ENCODE data around the gene FBLN1. TPM values are rescaled to one million over a fixed set of nuclear protein-coding genes. Genes with fewer than 3 reads are reported as not detected.

The FBLN1 gene
- total RNA-seq, 1 experiment from 2014 or later = 126 TPM

GRCh38 chr22:45563362-45564040 lies 60.8 kb downstream of the FBLN1 start:
- no peak for DNase-seq
- Histone ChIP-seq H3K27me3 (ENCODE audit: control insufficient read depth, insufficient read depth, low read length) (no peaks in the 10 kb centered on the region), H3K4me3 (ENCODE audit: insufficient read depth, low read depth, low read length) (no peak overlapping the region), H3K36me3 (replicated peaks; ENCODE audit: control insufficient read depth, insufficient read depth, low read length) (peaks cover 5% of the 10 kb centered on the region)

- Histone ChIP-seq H3K4me3 (ENCODE audit: insufficient read depth, low read depth, low read length) (no peak overlapping the region), H3K36me3 (replicated peaks; ENCODE audit: control insufficient read depth, insufficient read depth, low read length) (peaks cover 3% of the 10 kb centered on the region), H3K27me3 (ENCODE audit: control insufficient read depth, insufficient read depth, low read length) (no peaks in the 10 kb centered on the region)
- no peak for DNase-seq
These were observed 61.8 kb downstream of the FBLN1 start for GRCh38 chr22:45564349-45565030.

GRCh38 chr22:45565171-45565570 lies 62.5 kb downstream of the FBLN1 start:
- Histone ChIP-seq H3K36me3 (replicated peaks; ENCODE audit: control insufficient read depth, insufficient read depth, low read length) (peaks cover 3% of the 10 kb centered on the region), H3K4me3 (ENCODE audit: insufficient read depth, low read depth, low read length) (no peak overlapping the region), H3K27me3 (ENCODE audit: control insufficient read depth, insufficient read depth, low read length) (no peaks in the 10 kb centered on the region)
- DNase-seq = no peak

- Histone ChIP-seq H3K4me3 (ENCODE audit: insufficient read depth, low read depth, low read length) (no peak overlapping the region), H3K27me3 (ENCODE audit: control insufficient read depth, insufficient read depth, low read length) (no peaks in the 10 kb centered on the region), H3K36me3 (replicated peaks; ENCODE audit: control insufficient read depth, insufficient read depth, low read length) (peaks cover 3% of the 10 kb centered on the region)
- DNase-seq = peak; percentile 78
These were observed 63.3 kb downstream of the FBLN1 start for GRCh38 chr22:45565973-45566372.

GRCh38 chr22:45568213-45568612 lies 65.5 kb downstream of the FBLN1 start:
- DNase-seq = no peak

GRCh38 chr22:45571089-45571488 lies 68.4 kb downstream of the FBLN1 start:
- Histone ChIP-seq H3K36me3 (replicated peaks; ENCODE audit: control insufficient read depth, insufficient read depth, low read length) (no peaks in the 10 kb centered on the region), H3K4me3 (ENCODE audit: insufficient read depth, low read depth, low read length) (no peak overlapping the region), H3K27me3 (ENCODE audit: control insufficient read depth, insufficient read depth, low read length) (no peaks in the 10 kb centered on the region)
- DNase-seq = no peak

More at GRCh38 chr22:45568213-45568612, 65.5 kb downstream of the FBLN1 start:
- peaks cover 3% of the 10 kb centered on the region for H3K36me3 ChIP-seq (replicated peaks; ENCODE audit: control insufficient read depth, insufficient read depth, low read length)
- H3K27me3 ChIP-seq (ENCODE audit: control insufficient read depth, insufficient read depth, low read length) = no peaks in the 10 kb centered on the region
- H3K4me3 ChIP-seq (ENCODE audit: insufficient read depth, low read depth, low read length) = no peak overlapping the region

- no peak overlapping the region for H3K4me3 ChIP-seq (ENCODE audit: insufficient read depth, low read depth, low read length)
- H3K27me3 ChIP-seq (ENCODE audit: control insufficient read depth, insufficient read depth, low read length) = no peaks in the 10 kb centered on the region
- no peaks in the 10 kb centered on the region for H3K36me3 ChIP-seq (replicated peaks; ENCODE audit: control insufficient read depth, insufficient read depth, low read length)
These were observed 69.8 kb downstream of the FBLN1 start for GRCh38 chr22:45572444-45572843.

GRCh38 chr22:45574069-45574703 lies 71.5 kb downstream of the FBLN1 start:
- DNase-seq = peak; percentile 32
- H3K4me3 ChIP-seq (ENCODE audit: insufficient read depth, low read depth, low read length) = no peak overlapping the region
- no peaks in the 10 kb centered on the region for H3K27me3 ChIP-seq (ENCODE audit: control insufficient read depth, insufficient read depth, low read length)
- H3K36me3 ChIP-seq (replicated peaks; ENCODE audit: control insufficient read depth, insufficient read depth, low read length) = no peaks in the 10 kb centered on the region

More at GRCh38 chr22:45572444-45572843, 69.8 kb downstream of the FBLN1 start:
- no peak for DNase-seq

GRCh38 chr22:45575173-45575572 lies 72.5 kb downstream of the FBLN1 start:
- peak; percentile 11 for DNase-seq
- Histone ChIP-seq H3K27me3 (ENCODE audit: control insufficient read depth, insufficient read depth, low read length) (no peaks in the 10 kb centered on the region), H3K36me3 (replicated peaks; ENCODE audit: control insufficient read depth, insufficient read depth, low read length) (no peaks in the 10 kb centered on the region)

GRCh38 chr22:45575607-45576272 lies 73.1 kb downstream of the FBLN1 start:
- Histone ChIP-seq H3K4me3 (ENCODE audit: insufficient read depth, low read depth, low read length) (no peak overlapping the region), H3K27me3 (ENCODE audit: control insufficient read depth, insufficient read depth, low read length) (no peaks in the 10 kb centered on the region), H3K36me3 (replicated peaks; ENCODE audit: control insufficient read depth, insufficient read depth, low read length) (no peaks in the 10 kb centered on the region)
- peak; percentile 21 for DNase-seq

More at GRCh38 chr22:45575173-45575572, 72.5 kb downstream of the FBLN1 start:
- no peak overlapping the region for H3K4me3 ChIP-seq (ENCODE audit: insufficient read depth, low read depth, low read length)

- Histone ChIP-seq H3K4me3 (ENCODE audit: insufficient read depth, low read depth, low read length) (no peak overlapping the region), H3K27me3 (ENCODE audit: control insufficient read depth, insufficient read depth, low read length) (no peaks in the 10 kb centered on the region), H3K36me3 (replicated peaks; ENCODE audit: control insufficient read depth, insufficient read depth, low read length) (no peaks in the 10 kb centered on the region)
- peak; percentile 13 for DNase-seq
These were observed 73.6 kb downstream of the FBLN1 start for GRCh38 chr22:45576273-45576625.

GRCh38 chr22:45576730-45577464 lies 74.2 kb downstream of the FBLN1 start:
- peak; percentile 20 for DNase-seq
- Histone ChIP-seq H3K27me3 (ENCODE audit: control insufficient read depth, insufficient read depth, low read length) (no peaks in the 10 kb centered on the region), H3K4me3 (ENCODE audit: insufficient read depth, low read depth, low read length) (no peak overlapping the region), H3K36me3 (replicated peaks; ENCODE audit: control insufficient read depth, insufficient read depth, low read length) (no peaks in the 10 kb centered on the region)

- Histone ChIP-seq H3K36me3 (replicated peaks; ENCODE audit: control insufficient read depth, insufficient read depth, low read length) (no peaks in the 10 kb centered on the region), H3K27me3 (ENCODE audit: control insufficient read depth, insufficient read depth, low read length) (no peaks in the 10 kb centered on the region), H3K4me3 (ENCODE audit: insufficient read depth, low read depth, low read length) (no peak overlapping the region)
- DNase-seq = peak; percentile 88
These were observed 75.3 kb downstream of the FBLN1 start for GRCh38 chr22:45577746-45578523.
